GF-D8 (cell line): ENCODE data around the gene VEGFA.

Experiments used
- DNase-seq: peaks from one replicate; lab custom pipeline; 2025; lab: John Stamatoyannopoulos, UW

The VEGFA gene

DNA sequence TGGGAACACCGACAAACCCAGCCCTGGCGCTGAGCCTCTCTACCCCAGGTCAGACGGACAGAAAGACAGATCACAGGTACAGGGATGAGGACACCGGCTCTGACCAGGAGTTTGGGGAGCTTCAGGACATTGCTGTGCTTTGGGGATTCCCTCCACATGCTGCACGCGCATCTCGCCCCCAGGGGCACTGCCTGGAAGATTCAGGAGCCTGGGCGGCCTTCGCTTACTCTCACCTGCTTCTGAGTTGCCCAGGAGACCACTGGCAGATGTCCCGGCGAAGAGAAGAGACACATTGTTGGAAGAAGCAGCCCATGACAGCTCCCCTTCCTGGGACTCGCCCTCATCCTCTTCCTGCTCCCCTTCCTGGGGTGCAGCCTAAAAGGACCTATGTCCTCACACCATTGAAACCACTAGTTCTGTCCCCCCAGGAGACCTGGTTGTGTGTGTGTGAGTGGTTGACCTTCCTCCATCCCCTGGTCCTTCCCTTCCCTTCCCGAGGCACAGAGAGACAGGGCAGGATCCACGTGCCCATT is 15.3 kb downstream of the VEGFA start:
- DNase-seq, result no peak

DNA sequence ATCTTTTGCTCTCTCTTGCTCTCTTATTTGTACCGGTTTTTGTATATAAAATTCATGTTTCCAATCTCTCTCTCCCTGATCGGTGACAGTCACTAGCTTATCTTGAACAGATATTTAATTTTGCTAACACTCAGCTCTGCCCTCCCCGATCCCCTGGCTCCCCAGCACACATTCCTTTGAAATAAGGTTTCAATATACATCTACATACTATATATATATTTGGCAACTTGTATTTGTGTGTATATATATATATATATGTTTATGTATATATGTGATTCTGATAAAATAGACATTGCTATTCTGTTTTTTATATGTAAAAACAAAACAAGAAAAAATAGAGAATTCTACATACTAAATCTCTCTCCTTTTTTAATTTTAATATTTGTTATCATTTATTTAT is 15.9 kb downstream of the VEGFA start:
- no peak for DNase-seq

- DNase-seq, result no peak
Observed at GRCh38 chr6:43786664-43787329, 16.8 kb downstream of the VEGFA start.

DNA sequence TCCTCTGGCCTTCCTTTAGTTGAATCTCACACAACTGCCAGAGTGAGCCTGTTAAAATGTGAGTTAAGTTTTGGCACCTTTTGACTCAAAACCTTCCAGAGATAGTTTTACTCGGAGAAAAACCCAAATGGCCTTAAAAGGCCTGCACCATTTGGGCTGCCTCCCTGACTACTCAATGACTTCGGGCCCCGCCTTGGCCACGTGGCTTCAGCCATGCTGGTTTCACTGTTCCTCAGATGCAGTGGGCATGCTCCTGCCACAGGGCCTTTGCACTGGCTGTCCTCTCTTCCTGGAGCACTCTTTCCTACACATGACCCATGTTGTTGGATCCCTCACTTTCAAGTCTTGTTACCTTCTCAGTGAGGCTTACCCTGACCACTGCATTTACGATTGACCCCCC is 18.3 kb downstream of the VEGFA start:
- DNase-seq, result no peak

- DNase-seq, result no peak
Observed at GRCh38 chr6:43789447-43789846, 19.4 kb downstream of the VEGFA start.

DNA sequence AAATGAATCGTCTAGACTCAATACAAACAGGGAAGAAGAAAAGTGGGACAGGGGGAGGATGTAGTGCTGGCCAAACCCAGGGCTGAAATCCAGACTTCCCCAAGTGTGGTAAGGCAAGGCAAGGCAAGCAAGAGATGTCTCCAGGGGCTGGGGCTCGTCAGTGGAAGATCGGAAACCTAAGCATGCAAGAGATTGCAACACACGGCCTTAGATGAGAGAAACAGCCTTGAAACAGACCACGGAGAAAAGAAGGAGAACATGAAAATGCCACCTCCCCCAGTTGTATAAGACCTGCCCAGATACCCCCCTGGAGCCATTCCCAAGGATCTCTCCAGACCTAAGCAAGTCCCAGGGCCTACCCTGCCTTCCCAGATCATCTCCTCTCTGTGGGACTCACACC is 20.0 kb downstream of the VEGFA start:
- DNase-seq, result peak; percentile 96

- no peak for DNase-seq
Observed at GRCh38 chr6:43791745-43792422, 21.9 kb downstream of the VEGFA start.

GRCh38 chr6:43793154-43793874 is 23.3 kb downstream of the VEGFA start:
- no peak for DNase-seq

- no peak for DNase-seq
Observed at GRCh38 chr6:43793875-43794242, 23.8 kb downstream of the VEGFA start.

- DNase-seq, result peak; percentile 63
Observed at GRCh38 chr6:43795421-43795820, 25.4 kb downstream of the VEGFA start.

- no peak for DNase-seq
Observed at GRCh38 chr6:43796168-43796567, 26.2 kb downstream of the VEGFA start.

DNA sequence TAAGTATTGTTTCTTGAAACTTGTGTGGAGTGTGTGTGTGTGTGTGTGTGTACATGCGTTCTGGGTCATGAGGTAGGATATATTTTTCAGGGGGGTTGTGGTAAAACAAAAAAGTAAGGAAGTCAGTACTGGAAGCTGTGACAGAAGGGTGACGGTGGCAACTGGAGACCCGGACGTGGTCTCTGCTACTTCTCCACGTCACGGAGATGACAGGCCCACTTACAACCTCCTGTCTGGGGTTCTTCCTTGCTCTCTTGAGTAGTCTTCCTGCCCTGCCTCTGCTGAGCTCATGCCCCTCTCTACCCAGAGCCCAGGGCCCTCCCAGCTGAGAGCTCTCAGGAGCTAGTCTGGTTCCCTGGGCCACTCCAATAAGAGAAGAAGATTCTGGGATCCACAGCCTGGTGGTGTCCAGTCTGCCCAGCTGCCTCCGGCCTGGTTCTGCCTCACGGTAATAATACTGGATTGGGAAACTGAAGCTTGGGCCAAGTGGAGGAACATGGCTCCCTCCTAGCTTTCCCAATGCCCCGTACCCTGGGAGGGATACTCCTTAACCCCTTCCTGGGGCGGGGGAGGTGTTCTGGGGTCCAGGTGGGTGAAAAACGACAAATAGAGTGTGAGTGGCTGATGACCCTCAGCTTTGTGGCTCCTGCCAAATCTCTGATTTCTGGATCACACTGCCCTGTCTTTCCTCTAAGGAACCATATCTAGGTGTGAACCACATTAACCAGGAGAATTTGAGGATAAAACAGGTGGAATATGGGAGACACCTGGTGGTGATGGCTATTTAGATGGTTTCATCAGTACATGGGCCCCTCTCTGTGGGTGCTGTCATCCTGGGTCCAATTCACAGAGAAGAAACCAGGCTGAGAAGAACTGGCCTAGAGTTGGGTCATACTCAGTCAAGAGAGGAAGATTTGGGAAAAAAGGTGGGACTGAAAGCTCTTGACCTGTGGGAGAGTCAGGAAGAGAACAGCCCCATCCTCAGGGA is 27.2 kb downstream of the VEGFA start:
- DNase-seq, result no peak

- no peak for DNase-seq
Observed at GRCh38 chr6:43797919-43798318, 27.9 kb downstream of the VEGFA start.

DNA sequence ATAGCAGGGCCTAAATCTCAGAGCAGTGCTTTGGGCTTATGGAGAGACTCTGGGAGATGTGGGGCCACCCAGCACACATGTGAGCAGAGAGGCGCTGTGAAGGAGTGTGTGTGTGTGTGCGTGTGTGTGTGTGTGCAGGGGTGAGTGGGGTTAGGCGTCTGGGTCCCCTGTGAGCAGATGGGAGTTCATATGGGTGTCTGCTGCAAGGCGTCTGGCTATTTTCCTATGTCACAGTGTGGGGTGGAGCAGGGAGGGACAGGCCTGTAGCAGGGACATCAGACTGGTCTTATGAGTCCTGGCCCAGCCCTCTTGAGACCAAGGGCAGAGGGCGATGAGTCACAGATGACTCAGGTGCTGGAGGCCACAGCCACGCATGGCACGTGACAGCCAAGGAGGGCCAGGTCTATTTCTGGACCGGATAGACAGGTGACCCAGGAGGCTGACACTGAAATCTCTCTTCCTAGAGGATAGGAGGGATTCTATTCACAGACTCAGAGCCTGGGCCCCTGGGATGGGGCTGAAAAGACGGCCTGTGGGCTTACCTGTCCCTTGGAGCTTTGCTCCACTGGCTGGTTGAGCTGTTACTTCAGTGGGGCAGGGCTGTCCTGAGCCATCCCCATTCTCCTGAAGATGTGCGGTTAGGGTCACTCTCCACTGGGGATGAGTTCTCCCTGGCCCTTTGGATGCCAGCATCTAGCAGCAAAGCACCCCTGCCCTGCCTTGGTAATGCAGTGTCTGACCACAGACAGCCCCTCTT is 28.9 kb downstream of the VEGFA start:
- DNase-seq, result peak; percentile 66

DNA sequence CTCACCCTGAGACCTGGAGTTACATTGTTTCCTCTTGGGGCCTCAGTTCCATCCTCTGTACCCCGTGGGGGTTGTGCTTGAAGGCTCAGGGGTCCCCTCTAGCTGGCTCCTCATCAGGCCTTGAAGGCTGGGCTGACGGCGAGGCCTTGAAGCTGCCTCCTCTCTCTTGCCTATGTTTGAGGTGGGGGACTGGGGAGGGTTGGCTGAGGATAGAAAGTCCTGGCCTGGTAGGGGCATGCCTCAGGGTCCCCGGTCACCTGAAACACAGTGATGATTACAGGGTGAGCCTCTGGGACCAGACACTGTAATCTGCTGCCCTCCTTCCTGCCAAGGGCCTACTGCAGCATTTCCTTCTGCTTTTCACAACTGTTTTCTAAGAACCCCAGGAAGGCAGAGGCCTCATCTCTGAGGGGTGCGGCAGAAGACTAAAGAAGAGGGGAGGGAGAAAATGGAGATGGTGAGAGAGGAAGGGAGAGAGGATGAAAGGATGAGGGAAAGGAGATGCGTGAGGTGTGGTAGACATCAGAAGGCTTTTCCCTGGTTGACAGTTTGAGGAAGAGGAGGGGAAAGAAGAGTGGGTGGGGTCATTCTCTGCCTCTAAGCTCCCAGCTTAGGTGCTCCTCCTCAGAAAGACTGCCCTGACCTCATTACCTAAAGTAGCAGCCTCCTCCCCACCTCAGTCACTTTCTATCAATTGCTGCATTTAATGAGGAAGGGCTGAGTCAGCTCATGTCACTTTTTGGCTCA is 29.7 kb downstream of the VEGFA start:
- DNase-seq, result peak; percentile 95

GRCh38 chr6:43800298-43800623 is 30.2 kb downstream of the VEGFA start:
- no peak for DNase-seq

- no peak for DNase-seq
Observed at GRCh38 chr6:43800746-43801494, 30.9 kb downstream of the VEGFA start.

GRCh38 chr6:43801495-43802181 is 31.6 kb downstream of the VEGFA start:
- peak; percentile 74 for DNase-seq
